Muscle layer of duodenum (tissue), 2 donors: Measurements from ENCODE around the gene GBF1.
"Not testable (repeated sequence)": the region's sequence is repeated elsewhere in the genome, so short reads cannot be mapped to it uniquely, and the experiment has no call there.

Source experiments
- H3K27ac ChIP-seq: one replicate; pipeline ENCODE4 v1.7.0; 2013; ENCODE audit warnings: mild to moderate bottlenecking, low read length
- H3K27me3 ChIP-seq: one replicate; pipeline ENCODE4 v1.7.0; 2013; ENCODE audit warnings: low read depth, mild to moderate bottlenecking, control low read depth, low read length
- H3K36me3 ChIP-seq, 2 donors: one replicate each; pipeline ENCODE4 v1.7.0; 2013; ENCODE audit warnings: low read length in 2 of 2, control low read depth in 1 of 2, mild to moderate bottlenecking in 1 of 2; ENCODE audit not compliant: insufficient read depth in 2 of 2, control insufficient read depth in 1 of 2
- H3K4me1 ChIP-seq, 2 donors: one replicate each; pipeline ENCODE4 v1.7.0; 2013; ENCODE audit warnings: low read length in 2 of 2, mild to moderate bottlenecking in 2 of 2, control low read depth in 1 of 2, moderate library complexity in 1 of 2; ENCODE audit not compliant: insufficient read depth in 2 of 2, control insufficient read depth in 1 of 2
- H3K4me3 ChIP-seq, 2 donors: one replicate each; pipeline ENCODE4 v1.7.0; 2013; ENCODE audit warnings: low read length in 2 of 2, low read depth in 1 of 2, mild to moderate bottlenecking in 1 of 2
- H3K9me3 ChIP-seq, 2 donors: one replicate each; pipeline ENCODE4 v1.7.0; 2013; ENCODE audit warnings: low read length in 2 of 2, control low read depth in 1 of 2, mild to moderate bottlenecking in 1 of 2; ENCODE audit not compliant: control insufficient read depth in 1 of 2
- donor health status: healthy.

GBF1 gene, protein sequence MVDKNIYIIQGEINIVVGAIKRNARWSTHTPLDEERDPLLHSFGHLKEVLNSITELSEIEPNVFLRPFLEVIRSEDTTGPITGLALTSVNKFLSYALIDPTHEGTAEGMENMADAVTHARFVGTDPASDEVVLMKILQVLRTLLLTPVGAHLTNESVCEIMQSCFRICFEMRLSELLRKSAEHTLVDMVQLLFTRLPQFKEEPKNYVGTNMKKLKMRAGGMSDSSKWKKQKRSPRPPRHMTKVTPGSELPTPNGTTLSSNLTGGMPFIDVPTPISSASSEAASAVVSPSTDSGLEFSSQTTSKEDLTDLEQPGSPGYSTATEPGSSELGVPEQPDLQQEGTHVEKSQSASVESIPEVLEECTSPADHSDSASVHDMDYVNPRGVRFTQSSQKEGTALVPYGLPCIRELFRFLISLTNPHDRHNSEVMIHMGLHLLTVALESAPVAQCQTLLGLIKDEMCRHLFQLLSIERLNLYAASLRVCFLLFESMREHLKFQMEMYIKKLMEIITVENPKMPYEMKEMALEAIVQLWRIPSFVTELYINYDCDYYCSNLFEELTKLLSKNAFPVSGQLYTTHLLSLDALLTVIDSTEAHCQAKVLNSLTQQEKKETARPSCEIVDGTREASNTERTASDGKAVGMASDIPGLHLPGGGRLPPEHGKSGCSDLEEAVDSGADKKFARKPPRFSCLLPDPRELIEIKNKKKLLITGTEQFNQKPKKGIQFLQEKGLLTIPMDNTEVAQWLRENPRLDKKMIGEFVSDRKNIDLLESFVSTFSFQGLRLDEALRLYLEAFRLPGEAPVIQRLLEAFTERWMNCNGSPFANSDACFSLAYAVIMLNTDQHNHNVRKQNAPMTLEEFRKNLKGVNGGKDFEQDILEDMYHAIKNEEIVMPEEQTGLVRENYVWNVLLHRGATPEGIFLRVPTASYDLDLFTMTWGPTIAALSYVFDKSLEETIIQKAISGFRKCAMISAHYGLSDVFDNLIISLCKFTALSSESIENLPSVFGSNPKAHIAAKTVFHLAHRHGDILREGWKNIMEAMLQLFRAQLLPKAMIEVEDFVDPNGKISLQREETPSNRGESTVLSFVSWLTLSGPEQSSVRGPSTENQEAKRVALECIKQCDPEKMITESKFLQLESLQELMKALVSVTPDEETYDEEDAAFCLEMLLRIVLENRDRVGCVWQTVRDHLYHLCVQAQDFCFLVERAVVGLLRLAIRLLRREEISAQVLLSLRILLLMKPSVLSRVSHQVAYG (N-terminal part only)

DNA sequence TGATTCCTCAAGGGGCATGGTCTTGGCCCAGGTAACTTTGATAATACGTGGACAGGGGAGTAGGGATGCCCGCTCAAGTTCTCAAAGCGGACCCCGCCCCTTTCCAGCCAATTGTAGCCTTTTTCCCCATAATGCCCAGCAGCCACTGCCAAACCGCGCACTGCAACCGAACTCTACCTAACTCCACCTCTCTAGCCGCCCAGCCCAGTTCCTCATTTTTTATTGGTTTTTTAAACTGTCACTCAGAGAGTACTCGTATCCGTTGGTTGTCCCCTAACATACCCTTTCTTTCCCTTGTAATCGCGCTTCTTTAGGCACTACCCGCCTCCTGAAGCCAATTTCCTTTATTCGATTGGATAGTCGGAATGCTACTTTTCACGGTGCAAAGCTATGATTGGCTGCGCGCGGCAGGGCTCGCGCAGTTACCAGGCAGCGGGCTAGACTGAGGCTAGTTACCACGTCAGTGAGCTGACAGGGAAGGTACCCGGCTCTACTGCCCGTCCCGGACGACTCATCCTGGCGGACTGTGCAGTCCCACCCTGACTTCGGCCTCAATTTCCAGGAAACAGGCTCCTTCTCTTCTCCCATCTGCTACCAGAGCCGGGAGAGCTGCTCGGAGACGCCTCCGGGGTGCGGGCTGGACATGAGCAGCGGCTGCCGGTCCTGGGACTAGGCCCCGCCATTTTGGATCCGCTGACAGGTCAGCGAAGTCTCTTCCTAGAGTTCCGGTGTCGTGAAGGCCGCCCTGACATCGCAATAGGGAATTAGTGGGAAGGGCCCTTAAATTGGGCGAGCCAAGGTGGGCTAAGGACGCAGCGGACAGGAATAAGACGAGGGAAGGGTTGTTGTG, at the start of gene GBF1:
GBF1 (plus strand) TSS at position 451 of the 850 bp plus-strand sequence. CDS start 13,407 bp downstream, outside the sequence.
- peak within 1 kb of the TSS; percentile 95 to 99 for H3K4me3 ChIP-seq
- H3K4me1 ChIP-seq = peaks cover 24 to 54% of the 10 kb centered on the region in 2 donors
- H3K27me3 ChIP-seq = no peaks in the 10 kb centered on the region
- no peaks in the 10 kb centered on the region for H3K9me3 ChIP-seq
- H3K27ac ChIP-seq = peak within 1 kb of the TSS; percentile 92
- H3K36me3 ChIP-seq = peaks cover 3 to 5% of the 10 kb centered on the region in 2 donors

DNA sequence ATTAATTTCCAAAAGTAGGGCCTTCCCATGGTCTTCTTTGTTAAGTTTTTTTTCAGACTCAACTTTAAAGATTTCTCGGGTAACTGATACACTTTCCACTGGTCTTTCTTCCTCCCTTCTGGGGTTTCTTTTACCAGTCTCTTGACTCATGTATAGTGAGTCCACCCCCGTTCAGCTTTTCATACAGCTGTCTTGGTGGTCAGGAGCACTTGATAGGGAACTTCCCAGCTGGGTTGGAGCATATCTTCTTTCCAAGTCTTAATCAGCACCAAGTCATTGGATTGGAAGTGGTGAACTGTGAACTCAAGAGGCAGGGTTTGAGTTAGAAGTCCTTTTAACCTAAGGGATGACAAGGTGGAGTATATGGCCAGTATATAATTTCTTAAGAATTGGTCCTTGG, 48.4 kb upstream of the GBF1 start:
- no peaks in the 10 kb centered on the region for H3K27me3 ChIP-seq
- no peaks in the 10 kb centered on the region for H3K36me3 ChIP-seq
- no peaks in the 10 kb centered on the region for H3K4me1 ChIP-seq
- H3K9me3 ChIP-seq = no peaks in the 10 kb centered on the region
- H3K27ac ChIP-seq = no peak overlapping the region
- no peak overlapping the region for H3K4me3 ChIP-seq

DNA sequence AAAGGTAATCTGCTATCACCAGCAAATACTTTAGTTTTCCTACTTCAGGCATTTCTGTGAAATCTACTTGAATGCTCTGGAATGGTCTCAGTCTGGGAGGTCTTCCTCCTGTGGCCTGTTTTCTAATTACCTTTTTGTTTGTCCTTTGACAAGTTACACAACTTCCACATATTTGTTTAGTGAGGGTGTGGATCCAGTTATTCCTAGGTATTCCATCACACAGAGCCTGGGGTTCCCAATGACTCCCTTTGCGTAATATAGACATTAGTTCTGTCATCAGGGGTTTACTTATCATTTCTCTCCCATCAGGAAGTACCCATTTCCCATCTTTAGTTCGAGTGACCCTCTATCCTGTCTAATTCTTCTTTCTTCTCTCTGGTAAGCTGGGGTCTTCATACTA, 47.3 kb upstream of the GBF1 start:
- H3K4me1 ChIP-seq = no peaks in the 10 kb centered on the region
- no peak overlapping the region for H3K4me3 ChIP-seq
- no peaks in the 10 kb centered on the region for H3K9me3 ChIP-seq
- no peaks in the 10 kb centered on the region for H3K27me3 ChIP-seq
- no peak overlapping the region for H3K27ac ChIP-seq
- H3K36me3 ChIP-seq = no peaks in the 10 kb centered on the region

DNA sequence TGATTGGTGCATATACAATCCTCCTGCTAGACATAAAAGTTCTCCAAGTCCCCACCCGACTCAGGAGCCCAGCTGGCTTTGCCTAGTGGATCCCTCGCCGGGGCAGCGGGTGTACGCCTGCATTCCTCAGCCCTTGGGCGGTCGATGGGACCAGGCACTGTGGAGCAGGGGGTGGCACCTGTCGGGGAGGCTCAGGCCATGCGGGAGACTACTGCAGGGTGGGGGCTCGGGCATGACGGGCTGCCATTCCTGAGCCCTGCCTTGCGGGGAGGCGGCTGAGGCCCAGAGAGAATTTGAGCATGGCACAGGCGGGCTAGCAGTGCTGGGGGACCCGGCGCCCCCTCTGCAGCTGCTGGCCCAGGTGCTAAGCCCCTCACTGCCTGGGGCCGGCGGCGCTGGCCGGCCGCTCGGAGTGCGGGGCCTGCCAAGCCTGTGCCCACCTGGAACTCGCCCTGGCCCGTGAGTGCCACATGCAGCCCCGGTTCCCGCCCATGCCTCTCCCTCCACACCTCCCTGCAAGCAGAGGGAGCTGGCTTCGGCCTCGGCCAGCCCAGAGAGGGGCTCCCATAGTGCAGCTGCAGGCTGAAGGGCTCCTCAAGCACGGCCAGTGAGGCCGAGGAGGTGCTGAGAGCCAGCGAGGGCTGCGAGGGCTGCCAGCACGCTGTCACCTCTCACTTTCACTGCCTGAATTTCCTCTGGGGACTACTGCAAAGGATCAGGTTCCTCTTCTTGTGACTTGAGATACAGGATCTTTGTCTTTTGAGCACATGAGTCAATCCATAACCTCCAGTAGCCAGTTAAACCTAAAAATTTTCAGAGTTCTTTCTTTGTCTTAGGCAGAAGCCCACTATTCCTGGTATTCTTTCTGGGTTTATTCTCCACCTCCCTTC, 44.3 kb upstream of the GBF1 start:
- Histone ChIP-seq H3K27ac (no peak overlapping the region), H3K9me3 (peaks cover 7 to 8% of the 10 kb centered on the region in 2 donors), H3K4me1 (no peaks in the 10 kb centered on the region), H3K36me3 (no peaks in the 10 kb centered on the region), H3K4me3 (no peak overlapping the region), H3K27me3 (no peaks in the 10 kb centered on the region)

DNA sequence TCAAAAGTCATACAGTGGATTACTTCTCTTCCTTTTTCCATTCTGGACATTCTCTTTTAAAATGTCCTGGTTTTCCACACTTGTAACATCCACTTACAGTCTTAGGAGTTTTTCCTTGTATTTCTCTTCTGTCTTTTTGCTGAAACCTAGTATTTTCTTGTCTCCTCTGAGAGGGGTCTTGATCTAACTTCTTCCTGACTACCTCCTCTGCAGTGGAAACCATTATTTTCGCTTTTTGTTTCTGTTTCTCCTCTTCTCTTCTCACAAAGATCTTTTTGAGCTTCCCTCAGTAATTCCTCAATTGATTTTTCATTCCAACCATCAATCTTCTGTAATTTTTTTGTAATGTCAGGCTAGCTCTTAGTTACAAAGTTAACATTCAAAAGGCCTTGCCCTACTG, 42.9 kb upstream of the GBF1 start:
- H3K27ac ChIP-seq = no peak overlapping the region
- H3K27me3 ChIP-seq = no peaks in the 10 kb centered on the region
- peaks cover 7 to 8% of the 10 kb centered on the region in 2 donors for H3K9me3 ChIP-seq
- no peaks in the 10 kb centered on the region for H3K4me1 ChIP-seq
- H3K36me3 ChIP-seq = no peaks in the 10 kb centered on the region
- H3K4me3 ChIP-seq = no peak overlapping the region

DNA sequence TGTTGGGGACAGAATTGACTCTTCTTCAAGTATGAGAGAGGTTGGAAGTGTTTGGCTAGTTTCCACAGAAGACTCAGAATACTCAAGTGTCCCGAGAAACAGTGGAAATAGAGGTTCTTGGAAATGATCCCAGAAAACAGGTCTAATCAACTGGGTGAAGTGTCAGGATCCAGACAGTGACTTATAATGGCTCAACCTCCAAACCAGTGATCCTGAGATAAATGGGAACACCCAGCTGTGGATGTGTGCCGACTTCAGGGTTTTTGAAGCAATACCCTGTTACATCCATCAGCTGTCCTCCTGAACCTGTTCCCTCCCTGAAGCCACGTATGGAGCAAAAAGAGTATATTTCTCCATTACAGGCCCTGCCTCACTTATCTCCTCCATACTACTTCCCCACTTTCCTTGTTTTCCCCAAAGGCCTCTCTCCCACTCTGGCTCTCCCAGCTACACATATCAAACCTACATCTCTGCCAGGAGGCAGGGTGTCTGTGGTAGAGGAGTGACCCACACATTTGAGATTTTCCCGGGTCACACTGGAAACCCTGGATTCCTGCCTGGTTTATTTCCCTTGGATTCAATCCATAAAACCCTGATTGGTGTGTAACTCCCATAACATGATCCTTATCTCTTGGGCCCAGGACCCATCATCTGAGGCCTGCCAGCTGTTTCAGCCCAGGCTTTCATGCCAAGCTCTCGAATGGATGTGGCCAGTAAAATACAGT, 36.9 kb upstream of the GBF1 start:
- Histone ChIP-seq H3K9me3 (peaks cover 7 to 8% of the 10 kb centered on the region in 2 donors), H3K27ac (no peak overlapping the region)

DNA sequence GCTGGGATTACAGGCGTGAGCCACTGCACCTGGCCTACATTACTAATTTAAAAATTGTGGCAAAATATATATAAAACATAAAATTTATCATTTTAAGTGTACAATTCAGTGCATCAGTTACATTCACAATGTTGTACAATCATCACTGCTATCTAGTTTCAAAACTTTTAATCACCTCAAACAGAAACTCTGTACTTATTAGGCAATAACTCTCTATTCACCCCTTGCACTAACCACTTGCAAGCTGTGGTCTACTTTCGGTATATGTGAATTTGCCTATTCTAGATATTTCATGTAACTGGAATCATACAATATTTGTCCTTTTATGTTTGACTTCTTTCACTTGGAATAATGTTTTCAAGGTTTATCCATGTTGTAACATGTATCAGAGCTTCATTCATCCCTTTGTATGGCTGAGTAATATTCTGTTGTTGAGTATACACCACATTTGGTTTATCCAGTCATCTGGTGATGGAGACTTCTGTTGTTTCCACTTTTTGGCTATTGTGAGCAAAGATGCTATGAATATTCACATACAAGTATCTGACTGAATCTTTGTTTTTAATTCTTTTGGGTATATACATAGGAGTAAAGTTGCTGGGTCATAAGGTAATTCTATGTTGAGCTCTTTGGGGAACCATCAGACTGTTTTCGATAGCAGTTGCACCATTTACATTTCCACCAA, 33.6 kb upstream of the GBF1 start:
- Histone ChIP-seq H3K36me3 (no peaks in the 10 kb centered on the region), H3K9me3 (no peaks in the 10 kb centered on the region), H3K4me3 (no peak overlapping the region), H3K27me3 (no peaks in the 10 kb centered on the region), H3K27ac (no peak overlapping the region), H3K4me1 (peaks cover 0 to 5% of the 10 kb centered on the region in 2 donors)

More for the DNA sequence above, 36.9 kb upstream of the GBF1 start:
- Histone ChIP-seq H3K36me3 (no peaks in the 10 kb centered on the region), H3K27me3 (no peaks in the 10 kb centered on the region), H3K4me3 (no peak overlapping the region), H3K4me1 (peaks cover 0 to 5% of the 10 kb centered on the region in 2 donors)

DNA sequence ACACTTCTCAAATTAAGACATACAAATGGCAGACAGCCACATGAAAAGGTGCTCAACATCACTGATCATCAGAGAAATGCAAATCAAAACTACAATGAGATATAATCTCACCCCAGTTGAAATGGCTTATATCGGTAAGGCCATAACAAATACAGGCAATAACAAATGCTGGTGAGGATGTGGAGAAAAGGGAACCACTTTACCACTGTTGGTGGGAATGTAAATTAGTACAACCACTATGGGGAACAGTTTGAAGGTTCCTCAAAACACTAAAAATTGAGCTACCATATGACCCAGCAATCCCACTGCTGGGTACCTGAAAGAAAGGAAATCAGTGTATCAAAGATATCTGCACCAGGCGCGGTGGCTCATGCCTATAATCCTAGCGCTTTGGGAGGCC, 31.7 kb upstream of the GBF1 start:
- H3K27ac ChIP-seq, H3K4me1 ChIP-seq, H3K9me3 ChIP-seq, H3K36me3 ChIP-seq, H3K4me3 ChIP-seq, H3K27me3 ChIP-seq: not testable (repeated sequence)

DNA sequence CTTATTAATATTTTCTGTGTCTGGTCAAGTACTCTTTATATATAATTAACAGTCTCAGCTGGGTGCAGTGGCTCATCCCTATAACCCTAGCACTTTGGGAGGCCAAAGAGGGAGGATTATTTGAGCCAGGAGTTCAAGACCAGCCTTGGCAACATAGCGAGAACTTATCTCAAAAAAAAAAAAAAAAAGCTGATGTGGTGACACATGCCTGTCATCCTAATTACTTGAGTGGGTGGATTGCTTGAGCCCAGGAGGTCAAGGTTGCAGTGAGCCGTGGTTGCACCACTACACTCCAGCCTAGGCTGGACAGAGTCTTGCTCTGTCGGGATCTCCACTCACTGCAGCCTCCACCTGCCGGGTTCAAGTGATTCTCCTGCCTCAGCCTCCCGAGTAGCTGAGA, 26.0 kb upstream of the GBF1 start:
- no peaks in the 10 kb centered on the region for H3K36me3 ChIP-seq
- H3K27me3 ChIP-seq = no peaks in the 10 kb centered on the region
- no peaks in the 10 kb centered on the region for H3K9me3 ChIP-seq
- H3K4me3 ChIP-seq = no peak overlapping the region
- no peaks in the 10 kb centered on the region for H3K4me1 ChIP-seq
- H3K27ac ChIP-seq = no peak overlapping the region
